Liver (tissue), 9 donors: ENCODE measurements around the gene FYTTD1. TPM values are rescaled to one million over a fixed set of nuclear protein-coding genes. Genes with fewer than 3 reads are reported as not detected.

Experiments used
- DNase-seq: peaks from one replicate; pipeline ENCODE4 v3.0.0-alpha.2; 2017; ENCODE audit warnings: low spot score
- H3K27ac ChIP-seq, 2 donors: one replicate each; pipeline ENCODE4 v1.7.0; 2013; ENCODE audit warnings: inconsistent platforms in 2 of 2, low read length in 2 of 2, control low read depth in 1 of 2, low read depth in 1 of 2, mild to moderate bottlenecking in 1 of 2
- H3K27me3 ChIP-seq, 4 donors: one replicate each; pipeline versions ENCODE4 v1.6.1 to v1.7.0; 2013; ENCODE audit warnings: low read length in 3 of 4, inconsistent platforms in 1 of 4, mild to moderate bottlenecking in 1 of 4, moderate library complexity in 1 of 4; ENCODE audit not compliant: control insufficient read depth in 4 of 4, insufficient read depth in 4 of 4
- H3K36me3 ChIP-seq, 4 donors: one replicate each; pipeline versions ENCODE4 v1.6.1 to v1.7.0; 2013; ENCODE audit warnings: low read length in 3 of 4, mild to moderate bottlenecking in 3 of 4, low read depth in 1 of 4, moderate library complexity in 1 of 4; ENCODE audit not compliant: control insufficient read depth in 4 of 4, insufficient read depth in 3 of 4
- H3K4me1 ChIP-seq, 4 donors: one replicate each; pipeline versions ENCODE4 v1.6.1 to v1.7.0; 2013; ENCODE audit warnings: low read length in 3 of 4, mild to moderate bottlenecking in 3 of 4, moderate library complexity in 1 of 4; ENCODE audit not compliant: control insufficient read depth in 4 of 4, insufficient read depth in 4 of 4
- H3K4me3 ChIP-seq, 3 donors: one replicate each; pipeline versions ENCODE4 v1.6.1 to v1.7.0; 2013; ENCODE audit warnings: low read length in 3 of 3, control low read depth in 1 of 3, low read depth in 1 of 3, mild to moderate bottlenecking in 1 of 3
- H3K9ac ChIP-seq, 2 donors: one replicate each; pipeline ENCODE4 v1.7.0; 2013; ENCODE audit warnings: low read length in 2 of 2, mild to moderate bottlenecking in 2 of 2, moderate library complexity in 2 of 2, control low read depth in 1 of 2, low read depth in 1 of 2
- H3K9me3 ChIP-seq, 4 donors: one replicate each; pipeline versions ENCODE4 v1.6.1 to v1.7.0; 2013; ENCODE audit warnings: low read length in 3 of 4; ENCODE audit not compliant: control insufficient read depth in 4 of 4
- ATF3 ChIP-seq: IDR thresholded peaks from 2 replicates; pipeline ENCODE4 v1.6.1; 2016; ENCODE audit warnings: antibody characterized with exemption
- EGR1 ChIP-seq, 2 donors: IDR thresholded peaks; 2 replicates each; pipeline ENCODE4 v1.6.1; 2016 to 2018; ENCODE audit warnings: antibody characterized with exemption in 2 of 2, low read depth in 2 of 2
- FOXA1 ChIP-seq: IDR thresholded peaks from 2 replicates; pipeline ENCODE4 v1.6.1; 2016; ENCODE audit warnings: antibody characterized with exemption
- FOXA2 ChIP-seq: IDR thresholded peaks from 2 replicates; pipeline ENCODE4 v1.6.1; 2016; ENCODE audit warnings: antibody characterized with exemption
- GABPA ChIP-seq, 2 donors: IDR thresholded peaks in 1 of 2; conservative IDR thresholded peaks in 1 of 2; 2 replicates each; pipeline ENCODE4 v1.6.1; 2016; ENCODE audit warnings: antibody characterized with exemption in 2 of 2, mild to moderate bottlenecking in 1 of 2, moderate library complexity in 1 of 2
- HNF4A ChIP-seq, 2 donors: conservative IDR thresholded peaks; 2 replicates each; pipeline ENCODE4 v1.6.1; 2016; ENCODE audit warnings: antibody characterized with exemption in 2 of 2, mild to moderate bottlenecking in 2 of 2
- HNF4G ChIP-seq: IDR thresholded peaks from 2 replicates; pipeline ENCODE4 v1.6.1; 2016; ENCODE audit warnings: antibody characterized with exemption
- JUND ChIP-seq, 2 donors: IDR thresholded peaks; 2 replicates each; pipeline ENCODE4 v1.6.1; 2016; ENCODE audit warnings: antibody characterized with exemption in 2 of 2
- MAX ChIP-seq: IDR thresholded peaks from 2 replicates; pipeline ENCODE4 v1.6.1; 2016; ENCODE audit warnings: antibody characterized with exemption
- NR2F2 ChIP-seq: IDR thresholded peaks from 2 replicates; pipeline ENCODE4 v1.6.1; 2016; ENCODE audit warnings: antibody characterized with exemption
- RAD21 ChIP-seq, 2 donors: IDR thresholded peaks; 2 replicates each; pipeline ENCODE4 v1.6.1; 2016; ENCODE audit warnings: antibody characterized with exemption in 2 of 2, mild to moderate bottlenecking in 2 of 2
- RXRA ChIP-seq, 2 donors: IDR thresholded peaks; 2 replicates each; pipeline ENCODE4 v1.6.1; 2017 to 2018; ENCODE audit warnings: antibody characterized with exemption in 2 of 2, mild to moderate bottlenecking in 1 of 2
- SP1 ChIP-seq: IDR thresholded peaks from 2 replicates; pipeline ENCODE4 v1.6.1; 2018; ENCODE audit warnings: antibody characterized with exemption, mild to moderate bottlenecking
- TAF1 ChIP-seq: conservative IDR thresholded peaks from 2 replicates; pipeline ENCODE4 v1.6.1; 2016; ENCODE audit warnings: antibody characterized with exemption, mild to moderate bottlenecking
- YY1 ChIP-seq: IDR thresholded peaks from 2 replicates; pipeline ENCODE4 v1.6.1; 2016; ENCODE audit warnings: antibody characterized with exemption, mild to moderate bottlenecking
- WGBS: extraction: QIAGEN DNeasy Blood & Tissue Kit; methylation state at CpG from one replicate; pipeline ENCODE4 v1.1.7; 2013; 5-methylcytosine and 5-hydroxymethylcytosine counted together
- polyA plus RNA-seq, 2 donors: library from polyadenylated mRNA; stranded (reverse) in 1 of 2; unstranded in 1 of 2; fragments of 200-250 nt in 1 of 2; fragments of >200 nt in 1 of 2; fragmentation: Nextera tagmentation in 1 of 2; extraction: Ambion mirVana in 1 of 2; gene quantifications; one replicate each; pipeline versions ENCODE4 v1.2.1 to v1.2.3, GENCODE V29; 2013 to 2015
- total RNA-seq, 2 donors: library from RNA; depleted of rRNA; stranded (reverse); fragments of >200 nt; gene quantifications; one replicate each; pipeline ENCODE4 v1.2.3, GENCODE V29; 2014
- TF ChIP-seq, protein P1 (sequence below): IDR thresholded peaks from 2 replicates; pipeline ENCODE4 v1.6.1; 2016; ENCODE audit warnings: antibody characterized with exemption, mild to moderate bottlenecking
- TF ChIP-seq, protein P2 (sequence below): IDR thresholded peaks from 2 replicates; pipeline ENCODE4 v1.6.1; 2016; ENCODE audit warnings: antibody characterized with exemption
- donor health status: healthy.
- donor health status: healthy.
- donor health status: healthy.
- donor health status: healthy.
- donor health status: healthy.

FYTTD1 gene
- total and polyA plus RNA-seq, 4 donors: 11.5 to 22.7 (median 16.0) TPM

- Histone ChIP-seq H3K9me3 (no peaks in the 10 kb centered on the region), H3K9ac (no peak overlapping the region), H3K4me1 (no peaks in the 10 kb centered on the region), H3K27me3 (no peaks in the 10 kb centered on the region), H3K27ac (no peak overlapping the region), H3K4me3 (no peak overlapping the region), H3K36me3 (no peaks in the 10 kb centered on the region)
- no peak for DNase-seq
- TF ChIP-seq, protein P1, sequence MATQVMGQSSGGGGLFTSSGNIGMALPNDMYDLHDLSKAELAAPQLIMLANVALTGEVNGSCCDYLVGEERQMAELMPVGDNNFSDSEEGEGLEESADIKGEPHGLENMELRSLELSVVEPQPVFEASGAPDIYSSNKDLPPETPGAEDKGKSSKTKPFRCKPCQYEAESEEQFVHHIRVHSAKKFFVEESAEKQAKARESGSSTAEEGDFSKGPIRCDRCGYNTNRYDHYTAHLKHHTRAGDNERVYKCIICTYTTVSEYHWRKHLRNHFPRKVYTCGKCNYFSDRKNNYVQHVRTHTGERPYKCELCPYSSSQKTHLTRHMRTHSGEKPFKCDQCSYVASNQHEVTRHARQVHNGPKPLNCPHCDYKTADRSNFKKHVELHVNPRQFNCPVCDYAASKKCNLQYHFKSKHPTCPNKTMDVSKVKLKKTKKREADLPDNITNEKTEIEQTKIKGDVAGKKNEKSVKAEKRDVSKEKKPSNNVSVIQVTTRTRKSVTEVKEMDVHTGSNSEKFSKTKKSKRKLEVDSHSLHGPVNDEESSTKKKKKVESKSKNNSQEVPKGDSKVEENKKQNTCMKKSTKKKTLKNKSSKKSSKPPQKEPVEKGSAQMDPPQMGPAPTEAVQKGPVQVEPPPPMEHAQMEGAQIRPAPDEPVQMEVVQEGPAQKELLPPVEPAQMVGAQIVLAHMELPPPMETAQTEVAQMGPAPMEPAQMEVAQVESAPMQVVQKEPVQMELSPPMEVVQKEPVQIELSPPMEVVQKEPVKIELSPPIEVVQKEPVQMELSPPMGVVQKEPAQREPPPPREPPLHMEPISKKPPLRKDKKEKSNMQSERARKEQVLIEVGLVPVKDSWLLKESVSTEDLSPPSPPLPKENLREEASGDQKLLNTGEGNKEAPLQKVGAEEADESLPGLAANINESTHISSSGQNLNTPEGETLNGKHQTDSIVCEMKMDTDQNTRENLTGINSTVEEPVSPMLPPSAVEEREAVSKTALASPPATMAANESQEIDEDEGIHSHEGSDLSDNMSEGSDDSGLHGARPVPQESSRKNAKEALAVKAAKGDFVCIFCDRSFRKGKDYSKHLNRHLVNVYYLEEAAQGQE: no peak
- TF ChIP-seq, protein P2, sequence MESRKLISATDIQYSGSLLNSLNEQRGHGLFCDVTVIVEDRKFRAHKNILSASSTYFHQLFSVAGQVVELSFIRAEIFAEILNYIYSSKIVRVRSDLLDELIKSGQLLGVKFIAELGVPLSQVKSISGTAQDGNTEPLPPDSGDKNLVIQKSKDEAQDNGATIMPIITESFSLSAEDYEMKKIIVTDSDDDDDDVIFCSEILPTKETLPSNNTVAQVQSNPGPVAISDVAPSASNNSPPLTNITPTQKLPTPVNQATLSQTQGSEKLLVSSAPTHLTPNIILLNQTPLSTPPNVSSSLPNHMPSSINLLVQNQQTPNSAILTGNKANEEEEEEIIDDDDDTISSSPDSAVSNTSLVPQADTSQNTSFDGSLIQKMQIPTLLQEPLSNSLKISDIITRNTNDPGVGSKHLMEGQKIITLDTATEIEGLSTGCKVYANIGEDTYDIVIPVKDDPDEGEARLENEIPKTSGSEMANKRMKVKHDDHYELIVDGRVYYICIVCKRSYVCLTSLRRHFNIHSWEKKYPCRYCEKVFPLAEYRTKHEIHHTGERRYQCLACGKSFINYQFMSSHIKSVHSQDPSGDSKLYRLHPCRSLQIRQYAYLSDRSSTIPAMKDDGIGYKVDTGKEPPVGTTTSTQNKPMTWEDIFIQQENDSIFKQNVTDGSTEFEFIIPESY: no peak
- TF ChIP-seq RXRA (IDR thresholded peaks at IDR 0.05): no peak
- 81% methylated on average over 4 of the region's 4 CpGs for WGBS
Observed at GRCh38 chr3:197804511-197804910, 54.8 kb downstream of the FYTTD1 start.

GRCh38 chr3:197807969-197808587, 58.4 kb downstream of the FYTTD1 start:
- no peak for TF ChIP-seq FOXA2
- TF ChIP-seq GABPA (IDR thresholded peaks at IDR 0.05 in 1 of 2, conservative IDR thresholded peaks at IDR 0.05 in 1 of 2): no peak
- no peak for TF ChIP-seq FOXA1
- TF ChIP-seq RAD21 (IDR thresholded peaks at IDR 0.05): no peak
- no peak for TF ChIP-seq RXRA (IDR thresholded peaks at IDR 0.05)
- TF ChIP-seq JUND (IDR thresholded peaks at IDR 0.05): no peak
- no peak for TF ChIP-seq ATF3
- TF ChIP-seq SP1: no peak
- Histone ChIP-seq H3K27ac (no peak overlapping the region), H3K9ac (no peak overlapping the region), H3K4me1 (no peaks in the 10 kb centered on the region), H3K27me3 (no peaks in the 10 kb centered on the region), H3K4me3 (no peak overlapping the region), H3K9me3 (no peaks in the 10 kb centered on the region), H3K36me3 (no peaks in the 10 kb centered on the region)
- 93% methylated on average over 4 of the region's 4 CpGs for WGBS
- no peak for DNase-seq

GRCh38 chr3:197809356-197810020, 59.8 kb downstream of the FYTTD1 start:
- 49% methylated on average over 2 of the region's 2 CpGs for WGBS
- no peaks in the 10 kb centered on the region for H3K27me3 ChIP-seq
- TF ChIP-seq EGR1 (IDR thresholded peaks at IDR 0.05; ENCODE audit: low read depth in 2 of 2) (no peak), GABPA (IDR thresholded peaks at IDR 0.05 in 1 of 2, conservative IDR thresholded peaks at IDR 0.05 in 1 of 2) (no peak), SP1 (no peak), RXRA (IDR thresholded peaks at IDR 0.05) (no peak), HNF4G (no peak), NR2F2 (no peak), TAF1 (no peak), YY1 (no peak), HNF4A (conservative IDR thresholded peaks at IDR 0.05) (no peak), MAX (no peak), FOXA2 (no peak)
- TF ChIP-seq, protein P2: no peak

More at GRCh38 chr3:197809356-197810020, 59.8 kb downstream of the FYTTD1 start:
- Histone ChIP-seq H3K4me3 (no peak overlapping the region), H3K4me1 (no peaks in the 10 kb centered on the region), H3K9me3 (no peaks in the 10 kb centered on the region), H3K27ac (no peak overlapping the region), H3K36me3 (no peaks in the 10 kb centered on the region), H3K9ac (no peak overlapping the region)
- no peak for DNase-seq
